GM10248 (cell line): ENCODE data around the gene PAX3.

Experiments
- CTCF ChIA-PET: fragments of 300-600 bp; sonication (Branson Sonifier 250); formaldehyde crosslinking; extraction: SDS; loops from one replicate; lab custom pipeline; 2021; ENCODE audit warnings: antibody characterized with exemption; lab: Yijun Ruan, JAX
- POLR2A ChIA-PET: fragments of 350-650 bp; sonication (Branson Sonifier 250); formaldehyde crosslinking; extraction: SDS; loops from one replicate; lab custom pipeline; 2020; ENCODE audit warnings: antibody characterized with exemption; lab: Yijun Ruan, JAX
- DNase-seq: peaks from one replicate; pipeline ENCODE4 v3.0.0; 2012; ENCODE audit errors: extremely low spot score
- CTCF ChIP-seq: IDR thresholded peaks from 2 replicates; pipeline ENCODE4 v1.5.1; 2012; ENCODE audit warnings: mild to moderate bottlenecking, low read depth; ENCODE audit errors: extremely low read depth, missing control alignments, control extremely low read depth

PAX3 gene

GRCh38 chr2:222311319-222311977 lies 12.7 kb upstream of the PAX3 start:
- DNase-seq: no peak
- no peak for TF ChIP-seq CTCF
- ChIA-PET CTCF (interaction anchor here (1.4 kb wide), 2 partner anchors 11 to 300 kb away, joined by 3 read pairs; no protein-coding TSS in a partner anchor), POLR2A (no interaction called here)

DNA sequence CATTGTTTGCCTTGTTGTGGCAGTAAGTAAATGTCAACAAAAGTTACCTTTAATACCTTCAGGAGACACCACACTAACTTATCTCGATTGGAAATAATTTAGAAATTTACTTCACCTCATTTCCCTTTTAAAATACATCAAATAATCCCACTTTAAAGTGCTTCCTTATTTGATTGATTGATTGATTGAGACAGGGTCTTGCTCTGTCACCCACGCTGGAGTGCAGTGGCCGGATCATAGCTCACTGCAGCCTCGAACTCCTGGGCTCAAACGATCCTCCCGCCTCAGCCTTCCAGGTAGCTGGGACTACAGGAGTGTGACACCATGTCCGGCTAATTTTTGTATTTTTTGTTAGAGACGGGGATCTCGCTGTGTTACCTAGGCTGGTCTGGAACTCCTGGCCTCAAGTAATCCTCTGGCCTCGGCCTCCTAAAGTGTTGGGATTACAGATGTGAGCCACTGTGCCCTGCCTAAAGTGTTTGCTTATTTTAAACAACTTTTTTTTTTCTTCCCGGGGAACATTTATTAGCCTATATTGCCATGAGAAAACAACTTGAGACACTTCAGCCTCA lies 12.0 kb upstream of the PAX3 start:
- DNase-seq: no peak
- TF ChIP-seq CTCF: no peak
- CTCF ChIA-PET: interaction anchor here (0.9 to 1.4 kb wide), 3 partner anchors 11 to 300 kb away, joined by 3 read pairs; no protein-coding TSS in a partner anchor
- POLR2A ChIA-PET: no interaction called here

DNA sequence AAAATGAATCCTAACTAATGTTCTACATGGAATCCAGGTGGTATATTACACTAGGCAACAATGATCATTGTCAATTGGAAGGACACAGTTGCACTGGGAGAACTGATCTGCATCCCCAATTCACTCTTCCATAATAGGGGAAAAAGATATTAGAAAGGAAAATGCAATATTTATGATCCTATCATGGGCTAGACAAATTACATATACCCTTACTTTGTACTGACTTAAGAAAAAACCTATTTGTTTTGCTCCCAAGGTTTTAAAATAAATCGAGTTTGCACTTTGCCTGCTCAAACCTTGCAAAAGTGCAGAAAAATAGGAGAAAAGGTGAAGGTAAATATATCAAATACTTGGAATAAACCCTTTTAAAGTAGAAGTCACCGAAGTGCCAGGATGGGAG lies 11.0 kb upstream of the PAX3 start:
- POLR2A ChIA-PET: no interaction called here
- TF ChIP-seq CTCF: no peak
- CTCF ChIA-PET: interaction anchor here (1.1 to 1.4 kb wide), 2 partner anchors 12 to 252 kb away, joined by 3 to 5 read pairs; no protein-coding TSS in a partner anchor
- DNase-seq: no peak

DNA sequence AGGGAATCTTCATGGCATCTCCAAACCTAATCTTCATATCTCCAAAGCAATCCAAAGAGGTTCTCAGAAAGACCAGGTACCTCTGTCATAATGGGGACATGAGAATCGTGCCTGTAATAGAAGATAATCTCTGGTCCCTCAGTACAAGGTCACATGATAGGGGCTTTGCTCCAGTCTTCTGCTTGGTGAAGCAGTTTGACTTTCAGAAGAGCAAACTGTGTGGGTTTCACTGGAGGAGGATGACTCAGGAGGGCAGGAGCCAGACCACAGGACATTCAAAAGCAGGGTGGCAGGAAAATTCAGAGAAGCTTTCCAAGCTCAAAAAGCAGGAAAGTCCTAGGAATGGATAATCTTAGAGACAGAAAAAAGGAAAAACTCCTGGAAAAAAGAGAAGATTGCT lies 10.6 kb upstream of the PAX3 start:
- no peak for TF ChIP-seq CTCF
- CTCF ChIA-PET: interaction anchor here (1.1 kb wide), 1 partner anchor 253 kb away, joined by 5 read pairs; no protein-coding TSS in a partner anchor

GRCh38 chr2:222307978-222308730 lies 9.4 kb upstream of the PAX3 start:
- TF ChIP-seq CTCF: no peak
- POLR2A ChIA-PET: no interaction called here
- no peak for DNase-seq
- CTCF ChIA-PET: interaction anchor here (1.0 to 2.2 kb wide), 5 partner anchors 10 to 255 kb away, joined by 4 to 9 read pairs (median 8); a partner anchor contains a TSS

More for the DNA sequence above, 10.6 kb upstream of the PAX3 start:
- DNase-seq: no peak
- POLR2A ChIA-PET: no interaction called here

- DNase-seq: no peak
Measured at GRCh38 chr2:222307143-222307756, 8.5 kb upstream of the PAX3 start.

More at GRCh38 chr2:222307143-222307756, 8.5 kb upstream of the PAX3 start:
- no peak for TF ChIP-seq CTCF
- CTCF ChIA-PET: interaction anchor here (1.3 to 2.2 kb wide), 4 partner anchors 10 to 256 kb away, joined by 6 to 9 read pairs (median 8); no protein-coding TSS in a partner anchor
- POLR2A ChIA-PET: no interaction called here
